GM18909 (cell line): ENCODE data around the gene CPM.

Experiments
- ATAC-seq: cut with Tn5 transposase; IDR thresholded peaks from one replicate; pipeline ENCODE4 v1.9.1; 2021; ENCODE audit warnings: mild to moderate bottlenecking; ENCODE audit not compliant: unreplicated experiment, poor library complexity

Gene CPM

DNA sequence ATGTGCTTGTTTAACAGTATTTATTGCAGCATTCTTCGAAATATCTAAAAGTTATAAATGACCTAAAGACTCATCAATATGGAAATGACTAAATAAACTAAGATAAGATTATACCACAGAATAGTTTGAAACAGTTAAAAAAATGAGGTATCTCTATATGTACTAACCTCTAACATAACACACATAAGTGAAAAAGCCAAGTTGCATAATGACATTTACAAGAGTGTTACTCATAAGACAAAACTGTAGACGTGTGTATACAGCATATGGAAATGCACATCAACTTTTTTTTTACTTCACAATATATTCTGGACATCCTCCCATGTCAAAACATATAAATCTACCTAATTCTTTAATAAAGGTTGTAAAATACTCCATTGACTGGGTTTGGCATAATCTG, 22.8 kb downstream of the CPM start:
- ATAC-seq, result no peak

DNA sequence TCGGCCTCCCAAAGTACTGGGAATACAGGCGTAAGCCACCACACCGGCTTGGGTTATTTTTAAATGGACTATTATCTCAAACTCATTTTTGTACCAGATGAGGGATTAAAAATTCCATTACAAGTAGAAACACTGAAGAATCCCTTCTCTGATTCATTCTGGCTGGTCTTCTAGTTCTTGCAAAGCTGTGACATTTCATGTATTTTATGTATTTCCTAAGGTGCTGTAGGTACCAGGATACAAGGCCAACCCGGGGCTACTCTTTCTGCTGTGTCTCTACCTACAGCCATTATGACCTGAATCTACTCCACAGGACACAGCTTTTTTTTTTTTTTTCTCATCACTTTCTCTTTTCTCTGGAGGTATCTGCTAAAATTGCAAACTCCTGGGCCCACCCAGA, 24.9 kb downstream of the CPM start:
- ATAC-seq, result no peak

DNA sequence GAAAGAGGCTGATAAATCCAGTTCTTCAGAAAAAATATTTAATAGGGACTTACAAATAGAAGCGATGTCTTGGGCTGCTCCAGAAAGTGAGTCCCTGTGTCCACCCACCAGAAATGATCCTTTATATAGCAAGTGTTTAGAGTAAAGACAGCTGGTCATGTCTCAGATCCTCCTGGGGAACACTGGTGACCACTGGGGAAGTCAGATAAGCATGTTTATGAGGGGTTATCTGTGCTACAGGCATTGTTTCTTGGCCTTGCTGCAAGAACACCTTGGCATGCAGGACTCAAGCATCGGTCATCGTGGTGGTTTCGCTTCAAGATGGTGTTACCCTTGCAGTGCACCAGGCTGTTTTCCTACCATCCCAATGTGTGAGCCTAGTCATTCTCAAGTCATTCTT, 27.2 kb downstream of the CPM start:
- no peak for ATAC-seq

DNA sequence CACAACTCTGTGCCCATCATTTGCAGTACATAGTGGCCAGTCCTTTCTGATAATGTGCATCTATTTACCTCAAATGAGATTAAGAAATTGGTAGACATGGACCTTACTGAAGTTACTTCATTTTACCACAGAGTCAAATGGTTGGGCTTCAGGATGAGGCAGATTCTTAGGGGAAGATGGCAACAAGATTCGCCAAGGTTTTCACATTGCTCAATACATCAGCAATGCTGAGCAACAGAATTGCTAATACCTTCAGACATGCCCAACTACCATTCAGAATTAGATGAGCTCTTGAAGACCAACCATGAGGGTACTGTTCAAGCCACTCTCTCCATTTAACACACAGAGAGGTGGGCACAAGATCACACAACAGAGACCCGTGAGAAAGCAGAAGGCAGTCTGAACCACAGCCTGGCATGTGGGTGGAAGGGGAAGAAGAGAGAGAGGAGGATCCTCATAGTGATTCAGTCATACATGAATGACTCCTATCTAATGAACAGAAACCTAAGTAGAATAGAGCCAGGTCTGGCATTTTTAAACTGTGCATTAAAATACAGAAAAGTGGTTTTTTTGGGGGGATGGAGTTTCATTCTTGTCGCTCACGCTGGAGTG, 28.5 kb downstream of the CPM start:
- ATAC-seq, result peak; percentile 56

DNA sequence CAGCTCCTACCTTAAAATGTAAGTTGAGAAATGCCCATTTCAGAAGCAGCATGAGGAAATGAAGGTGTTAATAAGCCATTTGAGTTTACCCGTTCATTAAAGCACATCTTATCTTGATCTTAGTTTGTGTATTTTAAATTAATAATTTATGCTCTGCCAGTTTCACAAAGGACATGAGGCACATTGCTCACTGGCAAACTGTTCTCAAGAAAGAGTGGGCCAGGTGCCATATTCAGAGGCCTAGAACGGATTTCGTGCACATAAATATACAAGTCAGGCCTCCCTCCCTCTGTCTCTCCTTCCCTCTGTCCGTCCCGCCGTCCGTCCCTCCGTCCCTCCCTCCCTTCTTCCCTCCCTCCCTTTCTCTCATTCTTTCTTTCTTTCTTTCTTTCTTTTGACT, 29.5 kb downstream of the CPM start:
- no peak for ATAC-seq

DNA sequence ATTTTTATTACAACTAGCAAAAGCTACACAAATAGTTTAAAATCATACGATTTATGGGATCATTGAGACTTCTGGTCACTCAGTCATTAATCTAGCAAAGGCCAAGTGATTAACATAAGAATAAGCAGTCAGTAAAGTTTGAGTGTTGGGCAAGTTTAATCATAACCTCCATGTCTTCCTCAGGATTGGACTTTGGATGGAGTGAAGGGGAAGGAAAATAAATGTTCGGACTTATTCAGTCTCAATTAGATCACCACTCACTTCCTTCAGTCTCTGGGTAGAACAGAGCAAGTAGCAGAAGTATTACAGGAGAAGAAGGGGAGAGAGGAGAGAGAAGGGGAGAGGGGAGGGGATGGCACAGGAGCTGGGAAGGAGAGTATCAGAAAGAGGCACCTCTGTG, 31.4 kb downstream of the CPM start:
- no peak for ATAC-seq

DNA sequence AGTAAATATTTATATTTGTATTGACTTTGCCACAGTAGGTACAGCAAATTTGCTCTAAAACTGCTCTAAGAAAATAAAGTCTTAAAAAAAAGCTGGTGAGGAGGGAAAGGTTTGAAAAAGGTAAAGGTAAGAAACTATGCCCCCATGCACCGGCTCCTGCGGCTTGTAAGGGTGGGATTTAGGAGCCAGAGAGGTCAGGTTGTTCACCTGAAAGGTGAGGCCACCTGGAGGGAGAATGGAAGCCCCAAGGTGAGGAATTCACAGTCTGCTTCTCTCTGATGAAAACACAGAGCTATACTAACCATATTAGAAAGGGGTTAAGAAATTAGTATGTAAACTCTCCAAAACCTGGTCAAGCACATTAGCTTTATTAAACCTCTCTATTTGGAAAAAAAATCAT, 31.8 kb downstream of the CPM start:
- ATAC-seq, result no peak

DNA sequence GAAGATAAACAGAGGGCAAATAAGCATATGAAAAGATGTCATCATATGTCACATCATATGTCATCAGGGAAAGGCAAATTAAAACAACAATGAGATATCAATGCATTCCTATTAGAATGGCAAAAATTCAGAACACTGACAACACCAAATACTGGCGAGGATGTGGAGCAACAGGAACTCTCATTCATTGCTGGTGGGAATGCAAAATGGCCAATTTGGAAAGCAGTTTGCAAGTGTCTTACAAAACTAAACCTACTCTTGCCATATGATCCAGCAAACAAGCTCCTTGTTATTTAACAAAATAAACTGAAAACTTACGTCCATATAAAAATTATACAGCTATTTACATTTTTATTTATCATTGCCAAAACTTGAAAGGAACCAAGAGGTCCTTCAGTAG, 32.7 kb downstream of the CPM start:
- no peak for ATAC-seq

DNA sequence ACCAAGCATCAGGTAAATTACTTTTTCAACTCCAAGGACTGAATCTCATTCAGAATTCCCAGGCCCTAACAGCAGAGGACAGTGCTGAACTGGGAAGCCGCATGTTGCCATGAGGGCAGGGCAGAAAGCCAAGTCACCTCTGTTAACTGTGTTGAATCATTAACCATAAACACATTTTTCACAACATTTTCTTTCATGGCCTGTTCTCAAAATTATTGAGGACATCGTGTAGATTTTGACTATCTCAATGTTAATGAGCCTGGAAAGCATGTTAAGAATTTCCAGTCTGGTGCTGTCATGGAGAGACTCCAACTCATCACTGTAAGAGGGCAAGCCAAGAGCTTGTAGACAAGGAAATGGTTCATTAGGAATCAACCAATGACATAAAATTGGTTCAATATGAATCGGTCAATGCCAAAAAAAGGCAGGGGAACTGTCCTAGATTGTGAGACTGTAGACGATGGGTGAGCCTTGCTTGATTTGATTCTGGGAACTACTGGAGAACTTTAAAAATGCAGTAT, 33.7 kb downstream of the CPM start:
- no peak for ATAC-seq

DNA sequence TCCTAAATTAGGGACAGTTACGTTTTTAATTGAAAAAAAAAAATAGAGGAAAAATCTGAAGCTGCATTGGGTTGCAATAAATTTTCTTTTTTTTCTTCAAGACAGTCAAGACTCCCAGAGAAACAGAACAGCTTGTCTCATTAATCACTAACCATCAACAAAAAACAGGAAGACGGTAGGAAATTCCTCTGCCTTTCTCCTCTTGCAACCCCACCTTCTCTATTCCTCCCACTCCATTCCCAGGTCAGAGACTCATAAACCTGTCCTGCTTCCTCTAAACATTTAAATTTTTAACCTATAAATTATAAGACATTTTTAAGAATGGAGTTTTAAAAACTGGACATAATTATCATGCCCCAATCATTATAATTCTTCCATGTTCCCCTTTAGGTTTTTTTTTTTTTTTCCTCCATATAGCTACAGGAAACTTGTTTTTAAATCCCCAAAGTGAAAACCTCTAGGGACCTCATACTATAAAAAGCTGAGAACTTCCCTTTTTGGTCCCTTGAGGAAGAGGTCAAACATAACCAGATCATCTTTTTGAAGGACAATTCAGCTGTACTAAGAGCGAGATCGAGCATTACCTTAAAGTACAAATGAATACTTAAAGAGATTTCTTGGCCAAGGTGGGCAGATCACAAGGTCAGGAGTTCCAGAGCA, 36.0 kb downstream of the CPM start:
- no peak for ATAC-seq

DNA sequence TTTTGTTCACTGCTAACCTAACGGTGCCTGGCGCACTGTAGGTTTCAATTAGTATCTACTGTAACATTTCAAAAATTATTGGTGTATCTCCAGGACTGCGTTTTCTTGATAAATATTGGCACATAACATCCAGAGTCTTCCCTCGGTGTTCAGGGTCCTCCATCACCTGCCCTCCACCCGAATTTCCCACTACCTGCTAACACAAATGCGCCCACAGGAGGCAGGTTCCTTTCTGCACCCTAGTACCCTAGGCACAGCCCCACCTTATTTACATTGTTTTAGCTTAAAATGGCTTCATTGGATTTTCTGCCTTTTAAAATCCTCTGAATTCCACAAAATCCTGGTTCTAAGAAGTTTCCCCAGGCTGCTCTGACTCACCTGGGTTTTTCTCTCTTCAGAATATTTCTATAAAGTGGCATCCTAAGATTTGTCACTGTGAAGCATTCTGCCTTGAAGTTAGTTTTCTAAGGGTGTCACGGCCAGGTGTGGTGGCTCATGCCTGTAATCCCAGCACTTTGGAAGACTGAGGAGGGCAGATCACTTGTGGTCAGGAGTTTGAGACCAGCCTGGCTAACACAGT, 38.6 kb downstream of the CPM start:
- no peak for ATAC-seq

DNA sequence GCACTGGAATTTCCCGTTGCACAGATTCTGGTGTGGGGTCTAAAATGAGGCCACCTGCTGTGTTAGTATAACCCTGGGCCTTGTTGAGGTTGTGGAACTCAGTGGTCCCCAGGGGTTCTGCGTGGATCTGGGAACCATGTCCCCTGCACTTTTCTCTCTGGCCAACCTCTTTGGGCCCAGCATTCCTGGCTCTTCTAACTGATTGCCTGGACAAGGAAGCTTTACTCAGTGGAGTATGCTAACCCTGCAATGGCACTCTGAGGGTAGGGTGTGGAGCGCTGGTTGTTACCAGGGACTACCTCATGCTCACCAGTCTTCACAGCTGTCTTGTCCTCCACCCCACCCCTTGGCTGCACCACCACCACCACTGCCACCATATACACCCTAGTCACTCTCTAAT, 39.2 kb downstream of the CPM start:
- ATAC-seq, result no peak

DNA sequence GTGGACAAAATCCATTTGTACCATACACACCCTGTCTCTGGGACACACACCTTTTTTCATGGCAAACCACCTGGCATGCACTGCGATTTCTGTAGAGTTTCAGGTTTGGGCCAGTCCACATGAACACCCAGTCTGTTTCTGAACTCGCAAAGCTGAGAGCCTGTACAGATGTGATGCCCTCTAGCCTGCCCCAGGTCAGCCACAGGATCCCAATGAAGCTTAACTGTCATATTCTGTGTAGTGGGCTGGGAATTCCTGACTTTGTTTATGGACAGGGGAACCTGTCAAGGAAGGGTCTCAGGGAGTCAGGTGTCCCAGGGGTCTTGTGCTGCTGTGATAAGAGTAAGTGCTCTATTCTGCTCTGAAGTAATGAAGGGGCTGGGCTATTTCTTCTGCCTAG, 39.8 kb downstream of the CPM start:
- no peak for ATAC-seq

DNA sequence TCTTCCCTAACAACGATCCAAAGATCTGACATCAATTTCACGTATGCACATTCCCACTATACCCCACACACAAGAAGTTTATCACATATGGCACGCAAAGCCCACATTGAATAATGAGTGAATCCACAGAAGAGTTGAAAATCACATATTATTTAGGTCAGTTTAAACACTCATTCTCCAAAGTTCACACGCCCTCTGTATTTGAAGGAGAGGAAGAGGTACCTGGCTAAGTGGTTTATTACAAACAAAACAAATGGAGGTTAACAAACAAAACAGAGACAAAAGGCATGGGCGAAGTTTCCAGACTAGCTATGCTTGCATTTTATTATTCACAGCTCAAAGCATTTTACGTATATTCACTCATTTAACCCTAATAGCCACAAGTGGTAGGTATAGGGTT, 41.8 kb downstream of the CPM start:
- no peak for ATAC-seq

DNA sequence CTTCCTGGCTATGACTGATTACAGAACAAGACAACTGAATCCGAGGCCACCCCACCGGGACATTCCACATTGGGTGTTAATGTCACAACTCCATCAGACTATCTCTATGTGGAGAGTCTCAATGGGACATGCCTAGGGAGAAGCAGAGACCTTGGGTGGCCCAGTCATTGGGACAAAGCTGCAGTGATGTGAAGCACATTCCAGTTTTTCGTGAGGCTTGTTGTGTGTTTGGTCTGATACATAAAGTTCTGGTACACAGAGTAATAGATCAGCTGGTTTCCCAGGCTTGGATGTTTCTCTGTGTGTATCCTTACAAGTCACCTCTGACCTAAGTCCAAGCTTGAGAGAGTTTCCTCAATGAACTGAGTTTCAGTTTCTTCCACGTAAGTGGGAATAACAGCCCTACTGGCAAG, 42.3 kb downstream of the CPM start:
- no peak for ATAC-seq

DNA sequence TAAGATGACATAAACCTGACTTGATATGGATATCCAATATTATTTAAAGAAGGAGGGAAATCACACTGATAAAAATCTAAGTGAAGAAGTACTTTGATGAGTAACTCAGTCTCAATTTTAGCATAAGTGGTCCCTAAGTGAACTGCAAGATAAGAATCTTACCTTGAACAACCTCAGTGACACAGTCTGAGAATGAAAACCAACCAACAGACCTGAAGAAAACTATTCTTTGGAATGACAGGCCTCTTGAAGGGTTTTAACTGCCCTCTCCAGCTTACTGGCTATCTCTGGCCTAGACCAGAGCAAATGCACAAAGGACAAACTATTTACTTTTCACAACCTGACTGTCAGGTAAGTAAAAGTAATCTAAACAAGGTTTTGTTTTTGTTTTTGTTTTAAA, 44.7 kb downstream of the CPM start:
- no peak for ATAC-seq

DNA sequence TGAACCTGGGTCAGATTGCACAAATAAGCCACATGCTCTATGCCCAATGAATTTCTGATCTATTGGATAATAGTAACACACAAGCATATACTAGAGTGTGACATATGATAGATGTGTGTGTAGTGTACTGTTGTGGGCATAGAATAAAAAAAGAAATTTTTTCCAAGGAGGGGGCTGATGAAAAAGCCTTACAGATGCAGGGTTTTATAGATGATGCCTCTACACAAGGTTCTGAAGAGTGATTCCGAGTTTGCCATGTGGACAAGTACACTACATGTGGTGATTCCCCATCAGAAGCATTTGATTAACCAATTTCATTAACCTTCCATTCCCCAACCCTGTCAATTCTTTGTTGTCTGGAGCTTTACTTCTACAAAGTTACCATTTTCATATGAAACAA, 45.3 kb downstream of the CPM start:
- ATAC-seq, result no peak

DNA sequence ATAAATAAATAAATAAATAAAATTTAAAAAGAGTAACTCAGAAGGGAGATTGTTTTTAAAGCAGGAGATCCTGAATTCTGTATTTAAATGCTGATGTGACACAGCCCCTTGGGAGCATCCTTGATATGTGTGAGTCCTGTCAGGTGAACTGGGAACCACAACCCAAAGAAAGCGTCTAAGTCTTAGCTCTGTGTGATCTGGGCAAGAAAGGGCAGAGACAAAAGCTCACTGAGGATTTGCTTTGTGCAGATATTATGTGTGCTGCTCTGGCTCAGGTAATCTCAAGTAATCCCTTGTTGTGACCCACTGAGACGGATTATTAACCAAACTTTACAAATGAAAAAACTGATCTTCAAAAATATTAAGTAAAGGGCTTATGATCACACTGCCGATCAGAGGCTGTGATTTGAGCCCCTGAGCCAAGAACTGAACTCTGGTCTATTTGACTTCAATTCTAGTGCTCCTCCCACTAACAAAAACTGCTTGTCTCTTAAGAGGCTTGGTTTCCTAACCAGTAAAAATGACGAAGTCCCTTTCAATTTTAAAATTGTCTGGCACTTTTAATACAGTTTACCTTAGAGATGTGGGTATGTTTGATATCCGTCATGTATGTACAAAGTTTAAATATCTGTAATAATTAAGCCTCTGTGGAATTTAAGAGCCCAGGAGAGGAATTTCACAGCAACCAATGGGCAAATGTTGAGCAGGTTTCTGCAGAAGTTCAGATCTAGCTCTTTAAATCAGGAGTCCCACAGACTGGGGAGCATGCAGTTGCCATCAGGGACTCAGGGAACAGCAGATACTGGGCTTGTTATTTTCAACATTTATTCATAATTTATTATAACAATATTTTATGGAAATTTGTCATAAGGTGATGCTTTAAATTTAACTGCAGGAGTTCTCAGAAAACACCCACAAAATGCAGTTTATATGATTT, 46.1 kb downstream of the CPM start:
- no peak for ATAC-seq

DNA sequence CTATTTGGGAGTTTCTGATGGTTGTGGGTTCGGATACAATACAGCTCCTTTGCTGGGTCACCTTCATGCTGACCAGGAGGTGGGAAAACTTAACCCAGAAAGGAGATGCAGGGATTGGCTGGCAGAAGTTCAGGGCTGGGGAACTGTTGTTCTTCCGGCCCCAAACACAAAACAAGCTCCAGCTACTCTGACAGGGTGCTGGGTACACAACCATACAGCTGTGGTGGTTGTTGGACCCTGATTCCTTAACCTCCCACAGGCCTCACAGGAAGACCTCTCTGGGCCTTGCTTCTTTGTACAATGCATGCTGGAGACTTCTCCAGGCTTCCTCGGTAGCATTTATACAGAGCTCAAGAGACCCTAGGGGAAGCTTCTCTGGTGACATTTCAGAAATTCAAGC, 47.6 kb downstream of the CPM start:
- no peak for ATAC-seq

DNA sequence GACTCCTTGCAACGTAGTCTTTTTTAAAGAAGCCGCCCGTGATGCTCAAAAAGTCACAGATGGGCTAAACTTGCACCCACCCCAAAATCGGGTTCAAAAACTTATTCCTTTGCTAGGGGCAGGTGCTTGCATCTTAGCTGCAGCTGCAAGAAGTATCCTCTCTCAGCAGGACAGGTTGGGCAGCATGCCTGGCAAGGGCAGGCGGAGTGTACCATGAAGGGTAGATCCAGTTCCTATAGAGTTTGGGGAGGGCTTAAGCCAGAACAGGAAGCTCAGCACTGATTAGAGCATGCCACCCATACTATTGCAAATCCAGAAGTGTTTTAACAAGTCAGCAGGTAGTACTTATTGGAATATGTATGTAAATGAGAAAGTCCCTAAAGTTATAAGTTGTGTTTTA, 48.7 kb downstream of the CPM start:
- no peak for ATAC-seq

DNA sequence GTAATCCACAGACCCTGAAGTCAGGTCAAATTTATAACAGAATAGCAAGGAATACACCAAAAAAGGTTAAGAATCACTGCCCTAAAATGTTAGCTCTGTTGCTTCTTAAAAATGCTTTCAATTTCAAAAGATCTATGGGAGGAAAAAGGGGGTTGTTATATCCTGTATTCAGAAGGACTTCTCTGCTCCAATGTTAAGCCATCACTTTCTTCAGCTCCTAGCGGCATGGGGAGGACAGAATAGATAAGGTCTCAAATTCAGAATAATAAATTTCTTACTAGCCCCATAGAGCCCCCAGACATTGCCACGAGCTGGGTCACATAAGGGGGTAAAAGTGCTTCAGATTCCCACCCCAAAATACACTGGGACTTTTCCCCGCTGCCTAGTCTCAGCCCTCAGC, 49.8 kb downstream of the CPM start:
- ATAC-seq, result no peak
